ENCODE measurements around the gene AMOTL1. TPM values are rescaled to one million over a fixed set of nuclear protein-coding genes. Genes with fewer than 3 reads are reported as not detected.

Gene AMOTL1
- polyA plus RNA-seq, 1 of the 3 experiments (the other 2 are of a cell fraction) = 10.7 TPM

DNA sequence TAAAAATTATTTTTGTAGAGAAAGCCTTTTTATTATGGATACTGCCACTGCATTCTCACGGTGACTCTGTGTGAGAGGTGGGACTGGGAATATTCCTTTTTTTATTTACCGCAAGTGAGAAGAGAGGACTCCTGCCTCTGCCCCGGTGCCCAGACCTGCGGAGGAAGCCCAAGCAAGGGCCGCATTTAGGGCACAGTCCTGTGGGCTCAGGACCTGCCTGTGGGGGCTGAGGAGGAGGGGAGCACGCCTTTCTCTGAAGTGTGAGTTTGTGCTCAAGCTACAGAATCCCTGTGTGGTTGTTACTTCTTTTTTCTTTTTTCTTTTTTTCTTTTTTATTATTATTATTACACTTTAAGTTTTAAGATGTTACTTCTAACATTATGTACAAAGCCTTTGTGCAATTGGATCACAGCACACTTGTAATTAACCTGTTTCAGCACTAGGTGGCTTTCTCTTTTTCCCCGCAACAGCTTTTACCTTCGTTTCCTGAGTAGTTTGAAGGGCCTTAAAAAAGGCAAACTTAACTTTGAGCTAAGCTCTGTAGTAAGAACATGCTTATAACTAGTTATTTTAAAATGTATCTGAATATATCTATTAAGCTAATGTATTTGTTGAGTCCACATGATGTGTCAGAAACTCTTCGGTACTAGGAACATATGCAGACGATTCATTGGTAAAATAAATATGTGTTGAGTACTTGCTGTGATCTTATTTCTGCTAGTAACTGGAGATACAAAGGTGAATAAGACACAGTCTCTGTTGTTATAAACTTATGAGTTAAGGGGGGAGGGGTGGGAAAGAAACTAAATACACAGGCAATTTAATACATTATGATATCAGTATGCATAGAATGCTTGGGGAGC lies 18.3 kb downstream of the AMOTL1 start:
- H3K27me3 ChIP-seq (ENCODE audit: insufficient read depth) = no peaks in the 10 kb centered on the region
- TF ChIP-seq NRF1 (IDR thresholded peaks at IDR 0.05; ENCODE audit: low read depth, low read length) (no peak), RAD21 (IDR thresholded peaks at IDR 0.05; ENCODE audit: low read length) (peak; percentile 57), SMC3 (IDR thresholded peaks at IDR 0.05; ENCODE audit: low read depth, low read length) (peak; percentile 45), CTCF (IDR thresholded peaks at IDR 0.05) (peak; percentile 71)
- peak; percentile 46 for DNase-seq
- no peaks in the 10 kb centered on the region for H3K36me3 ChIP-seq (replicated peaks in 1 of 2; ENCODE audit: control insufficient read depth in 1 of 2, insufficient read depth in 2 of 2, low read length in 1 of 2)
- H3K9ac ChIP-seq = no peak overlapping the region
- no peak overlapping the region for H3K4me2 ChIP-seq
- no peaks in the 10 kb centered on the region for H3K9me3 ChIP-seq
- peaks cover 99% of the 10 kb centered on the region for H3K79me2 ChIP-seq (ENCODE audit: insufficient read depth)
- ChIA-PET POLR2A (no interaction called here), CTCF (interaction anchor here (0.7 to 4.8 kb wide), 23 partner anchors 8 to 169 kb away, joined by 3 to 27 read pairs (median 3); partner anchors contain the start of gene AMOTL1)
- H3K9me2 ChIP-seq = no peaks in the 10 kb centered on the region
- WGBS (ENCODE audit: low lambda C conversion rate) = 72% methylated on average over 10 of the region's 10 CpGs
- no peak overlapping the region for H3K4me3 ChIP-seq (ENCODE audit: low read depth in 2 of 2, low read length in 1 of 2)
- peaks cover 16 to 62% of the 10 kb centered on the region in 2 experiments for H3K4me1 ChIP-seq (ENCODE audit: control insufficient read depth in 1 of 2, insufficient read depth in 2 of 2, low read depth in 1 of 2, low read length in 1 of 2)
- H4K20me1 ChIP-seq (ENCODE audit: insufficient read depth) = peaks cover 6% of the 10 kb centered on the region; the same call in 1 of the 2 replicates
- H2AFZ ChIP-seq (ENCODE audit: low read depth) = no peak overlapping the region
- peak overlapping the region in 1 of 2 experiments; percentile 19; a peak in 2 of 4 replicates for H3K27ac ChIP-seq (ENCODE audit: low read depth in 2 of 2, low read length in 1 of 2)
- peaks cover 8% of the 10 kb centered on the region for H3F3A ChIP-seq (replicated peaks; ENCODE audit: insufficient read depth)

GRCh38 chr11:94787801-94788200 lies 19.6 kb downstream of the AMOTL1 start:
- H3K79me2 ChIP-seq (ENCODE audit: insufficient read depth) = peaks cover 99% of the 10 kb centered on the region
- no peak overlapping the region for H2AFZ ChIP-seq (ENCODE audit: low read depth)
- ChIA-PET CTCF (interaction anchor here (1.2 to 4.8 kb wide), 3 partner anchors 12 to 46 kb away, joined by 3 to 27 read pairs (median 14); no protein-coding TSS in a partner anchor), POLR2A (no interaction called here)
- H3K4me3 ChIP-seq (ENCODE audit: low read depth in 2 of 2, low read length in 1 of 2) = no peak overlapping the region
- H3K9ac ChIP-seq = no peak overlapping the region
- H3K27me3 ChIP-seq (ENCODE audit: insufficient read depth) = no peaks in the 10 kb centered on the region
- no peaks in the 10 kb centered on the region for H3K9me3 ChIP-seq
- H3K27ac ChIP-seq (ENCODE audit: low read depth in 2 of 2, low read length in 1 of 2) = peak overlapping the region in 1 of 2 experiments; percentile 61; a peak in 1 of 4 replicates
- DNase-seq = no peak
- H3K36me3 ChIP-seq (replicated peaks in 1 of 2; ENCODE audit: control insufficient read depth in 1 of 2, insufficient read depth in 2 of 2, low read length in 1 of 2) = no peaks in the 10 kb centered on the region
- no peak overlapping the region; the same call in 1 of the 2 replicates for H3K4me2 ChIP-seq
- no peaks in the 10 kb centered on the region for H3F3A ChIP-seq (replicated peaks; ENCODE audit: insufficient read depth)
- H3K9me2 ChIP-seq = no peaks in the 10 kb centered on the region
- peaks cover 20 to 58% of the 10 kb centered on the region in 2 experiments for H3K4me1 ChIP-seq (ENCODE audit: control insufficient read depth in 1 of 2, insufficient read depth in 2 of 2, low read depth in 1 of 2, low read length in 1 of 2)
- no peak for TF ChIP-seq TCF12 (IDR thresholded peaks at IDR 0.05)
- TF ChIP-seq, protein P1, sequence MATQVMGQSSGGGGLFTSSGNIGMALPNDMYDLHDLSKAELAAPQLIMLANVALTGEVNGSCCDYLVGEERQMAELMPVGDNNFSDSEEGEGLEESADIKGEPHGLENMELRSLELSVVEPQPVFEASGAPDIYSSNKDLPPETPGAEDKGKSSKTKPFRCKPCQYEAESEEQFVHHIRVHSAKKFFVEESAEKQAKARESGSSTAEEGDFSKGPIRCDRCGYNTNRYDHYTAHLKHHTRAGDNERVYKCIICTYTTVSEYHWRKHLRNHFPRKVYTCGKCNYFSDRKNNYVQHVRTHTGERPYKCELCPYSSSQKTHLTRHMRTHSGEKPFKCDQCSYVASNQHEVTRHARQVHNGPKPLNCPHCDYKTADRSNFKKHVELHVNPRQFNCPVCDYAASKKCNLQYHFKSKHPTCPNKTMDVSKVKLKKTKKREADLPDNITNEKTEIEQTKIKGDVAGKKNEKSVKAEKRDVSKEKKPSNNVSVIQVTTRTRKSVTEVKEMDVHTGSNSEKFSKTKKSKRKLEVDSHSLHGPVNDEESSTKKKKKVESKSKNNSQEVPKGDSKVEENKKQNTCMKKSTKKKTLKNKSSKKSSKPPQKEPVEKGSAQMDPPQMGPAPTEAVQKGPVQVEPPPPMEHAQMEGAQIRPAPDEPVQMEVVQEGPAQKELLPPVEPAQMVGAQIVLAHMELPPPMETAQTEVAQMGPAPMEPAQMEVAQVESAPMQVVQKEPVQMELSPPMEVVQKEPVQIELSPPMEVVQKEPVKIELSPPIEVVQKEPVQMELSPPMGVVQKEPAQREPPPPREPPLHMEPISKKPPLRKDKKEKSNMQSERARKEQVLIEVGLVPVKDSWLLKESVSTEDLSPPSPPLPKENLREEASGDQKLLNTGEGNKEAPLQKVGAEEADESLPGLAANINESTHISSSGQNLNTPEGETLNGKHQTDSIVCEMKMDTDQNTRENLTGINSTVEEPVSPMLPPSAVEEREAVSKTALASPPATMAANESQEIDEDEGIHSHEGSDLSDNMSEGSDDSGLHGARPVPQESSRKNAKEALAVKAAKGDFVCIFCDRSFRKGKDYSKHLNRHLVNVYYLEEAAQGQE (IDR thresholded peaks at IDR 0.05; ENCODE audit: low read depth, low read length) = no peak
- TF ChIP-seq MEF2A (IDR thresholded peaks at IDR 0.05; ENCODE audit: borderline replicate concordance, low read depth) = no peak
- no peak for TF ChIP-seq RXRA (IDR thresholded peaks at IDR 0.05; ENCODE audit: borderline replicate concordance, low read depth)
- TF ChIP-seq FOSL2 (IDR thresholded peaks at IDR 0.05; ENCODE audit: borderline replicate concordance, low read depth) = no peak
- no peak for TF ChIP-seq SIN3A (IDR thresholded peaks at IDR 0.05; ENCODE audit: borderline replicate concordance, low read depth, low read length)
- TF ChIP-seq, protein P2, sequence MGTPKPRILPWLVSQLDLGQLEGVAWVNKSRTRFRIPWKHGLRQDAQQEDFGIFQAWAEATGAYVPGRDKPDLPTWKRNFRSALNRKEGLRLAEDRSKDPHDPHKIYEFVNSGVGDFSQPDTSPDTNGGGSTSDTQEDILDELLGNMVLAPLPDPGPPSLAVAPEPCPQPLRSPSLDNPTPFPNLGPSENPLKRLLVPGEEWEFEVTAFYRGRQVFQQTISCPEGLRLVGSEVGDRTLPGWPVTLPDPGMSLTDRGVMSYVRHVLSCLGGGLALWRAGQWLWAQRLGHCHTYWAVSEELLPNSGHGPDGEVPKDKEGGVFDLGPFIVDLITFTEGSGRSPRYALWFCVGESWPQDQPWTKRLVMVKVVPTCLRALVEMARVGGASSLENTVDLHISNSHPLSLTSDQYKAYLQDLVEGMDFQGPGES (IDR thresholded peaks at IDR 0.05; ENCODE audit: low read depth, low read length) = no peak
- no peak for TF ChIP-seq RCOR1 (IDR thresholded peaks at IDR 0.05; ENCODE audit: low read length)
- TF ChIP-seq FOXM1 (IDR thresholded peaks at IDR 0.05; ENCODE audit: low read depth) = no peak
- no peak for TF ChIP-seq EP300 (IDR thresholded peaks at IDR 0.05; ENCODE audit: borderline replicate concordance in 1 of 2, low read depth in 1 of 2, low read length in 1 of 2)
- no peak for TF ChIP-seq TAF1 (IDR thresholded peaks at IDR 0.05; ENCODE audit: borderline replicate concordance, low read depth, low read length)
- TF ChIP-seq CHD2 (IDR thresholded peaks at IDR 0.05; ENCODE audit: low read length, partially characterized antibody) = no peak
- TF ChIP-seq MXI1 (IDR thresholded peaks at IDR 0.05; ENCODE audit: low read depth, low read length) = no peak
- TF ChIP-seq ELF1 (IDR thresholded peaks at IDR 0.05) = no peak
- no peak for TF ChIP-seq USF2 (IDR thresholded peaks at IDR 0.05; ENCODE audit: borderline replicate concordance, low read depth, low read length)
- H4K20me1 ChIP-seq (ENCODE audit: insufficient read depth) = peaks cover 6% of the 10 kb centered on the region; the same call in 1 of the 2 replicates
- 90% methylated on average over 5 of the region's 5 CpGs for WGBS (ENCODE audit: low lambda C conversion rate)
